GM18511 (cell line): ENCODE data around the gene SPR.
"Not testable (repeated sequence)": the region's sequence is repeated elsewhere in the genome, so short reads cannot be mapped to it uniquely, and the experiment has no call there.

Experiments used
- ATAC-seq: cut with Tn5 transposase; IDR thresholded peaks from one replicate; pipeline ENCODE4 v1.9.1; 2021; ENCODE audit warnings: mild to moderate bottlenecking, moderate library complexity; ENCODE audit not compliant: unreplicated experiment

Gene SPR

GRCh38 chr2:72888438-72889202 lies 1.4 kb downstream of the SPR start:
- no peak for ATAC-seq

GRCh38 chr2:72889991-72890390 lies 2.8 kb downstream of the SPR start:
- ATAC-seq = no peak

GRCh38 chr2:72891091-72891818 lies 4.0 kb downstream of the SPR start:
- ATAC-seq = no peak

GRCh38 chr2:72892506-72893173 lies 5.4 kb downstream of the SPR start:
- peak; percentile 55 for ATAC-seq

- ATAC-seq = peak; percentile 76
Observed at GRCh38 chr2:72893594-72894319, 6.5 kb downstream of the SPR start.

- ATAC-seq = no peak
Observed at GRCh38 chr2:72894514-72894913, 7.3 kb downstream of the SPR start.

- no peak for ATAC-seq
Observed at GRCh38 chr2:72895154-72895553, 7.9 kb downstream of the SPR start.

GRCh38 chr2:72895759-72896281 lies 8.6 kb downstream of the SPR start:
- no peak for ATAC-seq

GRCh38 chr2:72896446-72896845 lies 9.2 kb downstream of the SPR start:
- no peak for ATAC-seq

- no peak for ATAC-seq
Observed at GRCh38 chr2:72897785-72898584, 10.8 kb downstream of the SPR start.

- ATAC-seq = no peak
Observed at GRCh38 chr2:72898585-72898906, 11.3 kb downstream of the SPR start.

- no peak for ATAC-seq
Observed at GRCh38 chr2:72900191-72900825, 13.1 kb downstream of the SPR start.

GRCh38 chr2:72901426-72901825 lies 14.2 kb downstream of the SPR start:
- no peak for ATAC-seq

GRCh38 chr2:72907369-72907768 lies 20.2 kb downstream of the SPR start:
- not testable (repeated sequence) for ATAC-seq

GRCh38 chr2:72908741-72909140 lies 21.5 kb downstream of the SPR start:
- no peak for ATAC-seq

- ATAC-seq = no peak
Observed at GRCh38 chr2:72911256-72911655, 24.0 kb downstream of the SPR start.

- no peak for ATAC-seq
Observed at GRCh38 chr2:72913486-72914205, 26.4 kb downstream of the SPR start.

- no peak for ATAC-seq
Observed at GRCh38 chr2:72914206-72914559, 27.0 kb downstream of the SPR start.

- no peak for ATAC-seq
Observed at GRCh38 chr2:72914589-72915319, 27.5 kb downstream of the SPR start.
